GM12874 (cell line): ENCODE measurements around the gene LGALS4.
A peak's percentile ranks its signal among the peaks of the same experiment; 100 is the strongest.

Source experiments
- TF ChIP-seq, protein P1 (sequence below): IDR thresholded peaks from 2 replicates; pipeline ENCODE4 v1.5.1; 2011; ENCODE audit warnings: low read depth, mild to moderate bottlenecking, control low read depth, low read length, moderate library complexity; ENCODE audit not compliant: insufficient read depth

The LGALS4 gene

DNA sequence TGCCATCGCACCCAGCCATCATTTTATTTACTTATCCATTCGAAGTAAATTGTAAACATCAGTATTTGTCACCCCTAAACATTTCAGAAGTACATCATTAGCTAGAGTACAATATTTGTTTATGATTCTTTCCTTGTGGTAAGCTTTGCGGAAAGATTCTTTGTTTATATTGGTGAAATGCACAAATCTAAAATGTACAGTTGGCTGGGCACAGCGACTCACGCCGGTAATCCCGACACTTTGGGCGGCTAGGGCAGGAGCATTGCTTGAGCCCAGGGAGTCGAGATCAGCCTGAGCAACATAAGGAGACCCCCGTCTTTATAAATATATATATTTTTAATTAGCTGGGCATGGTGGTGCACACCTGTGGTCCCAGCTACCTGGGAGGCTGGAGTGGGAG, 13.6 kb downstream of the LGALS4 start:
- TF ChIP-seq, protein P1, sequence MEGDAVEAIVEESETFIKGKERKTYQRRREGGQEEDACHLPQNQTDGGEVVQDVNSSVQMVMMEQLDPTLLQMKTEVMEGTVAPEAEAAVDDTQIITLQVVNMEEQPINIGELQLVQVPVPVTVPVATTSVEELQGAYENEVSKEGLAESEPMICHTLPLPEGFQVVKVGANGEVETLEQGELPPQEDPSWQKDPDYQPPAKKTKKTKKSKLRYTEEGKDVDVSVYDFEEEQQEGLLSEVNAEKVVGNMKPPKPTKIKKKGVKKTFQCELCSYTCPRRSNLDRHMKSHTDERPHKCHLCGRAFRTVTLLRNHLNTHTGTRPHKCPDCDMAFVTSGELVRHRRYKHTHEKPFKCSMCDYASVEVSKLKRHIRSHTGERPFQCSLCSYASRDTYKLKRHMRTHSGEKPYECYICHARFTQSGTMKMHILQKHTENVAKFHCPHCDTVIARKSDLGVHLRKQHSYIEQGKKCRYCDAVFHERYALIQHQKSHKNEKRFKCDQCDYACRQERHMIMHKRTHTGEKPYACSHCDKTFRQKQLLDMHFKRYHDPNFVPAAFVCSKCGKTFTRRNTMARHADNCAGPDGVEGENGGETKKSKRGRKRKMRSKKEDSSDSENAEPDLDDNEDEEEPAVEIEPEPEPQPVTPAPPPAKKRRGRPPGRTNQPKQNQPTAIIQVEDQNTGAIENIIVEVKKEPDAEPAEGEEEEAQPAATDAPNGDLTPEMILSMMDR, result no peak

GRCh38 chr19:38796154-38796553, 16.6 kb downstream of the LGALS4 start:
- TF ChIP-seq, protein P1, result no peak

DNA sequence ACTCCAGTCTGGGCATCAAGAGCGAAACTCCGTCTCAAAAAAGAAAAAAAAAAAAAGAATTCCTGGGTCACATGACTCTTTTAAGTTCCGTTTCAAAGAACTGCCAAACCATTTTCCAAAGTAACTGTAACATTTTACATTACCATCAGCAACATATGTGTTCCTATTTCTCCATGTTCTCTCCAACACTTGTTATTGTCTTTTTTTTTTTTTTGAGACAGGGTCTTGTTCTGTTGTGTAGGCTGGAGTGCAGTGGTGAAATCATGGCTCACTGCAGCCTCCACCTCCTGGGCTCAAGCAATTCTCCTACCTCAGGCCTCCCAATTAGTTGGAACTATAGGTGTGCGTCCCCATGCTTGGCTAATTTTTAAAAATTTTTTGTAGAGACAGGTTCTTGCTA, 17.2 kb downstream of the LGALS4 start:
- TF ChIP-seq, protein P1, result no peak

DNA sequence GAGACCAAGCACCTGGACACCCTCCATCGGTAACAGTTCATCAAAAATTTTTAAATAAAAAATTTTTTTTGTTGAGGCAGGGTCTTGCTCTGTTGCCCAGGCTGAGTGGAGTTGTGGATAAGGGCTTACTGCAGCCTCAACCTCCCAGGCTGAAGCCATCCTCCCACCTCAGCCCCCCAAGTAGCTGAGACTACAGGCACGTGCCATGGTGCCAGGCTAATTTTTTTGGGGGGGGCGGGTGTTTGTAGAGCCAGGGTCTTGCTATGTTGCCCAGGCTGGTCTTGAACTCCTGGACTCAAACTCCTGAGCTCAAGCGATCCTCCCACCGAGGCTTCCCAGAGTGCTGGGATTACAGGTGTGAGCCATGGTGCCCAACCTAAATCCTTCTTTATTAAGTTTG, 19.1 kb downstream of the LGALS4 start:
- TF ChIP-seq, protein P1, result no peak

- TF ChIP-seq, protein P1, result no peak
Observed at GRCh38 chr19:38793177-38793576, 19.6 kb downstream of the LGALS4 start.

DNA sequence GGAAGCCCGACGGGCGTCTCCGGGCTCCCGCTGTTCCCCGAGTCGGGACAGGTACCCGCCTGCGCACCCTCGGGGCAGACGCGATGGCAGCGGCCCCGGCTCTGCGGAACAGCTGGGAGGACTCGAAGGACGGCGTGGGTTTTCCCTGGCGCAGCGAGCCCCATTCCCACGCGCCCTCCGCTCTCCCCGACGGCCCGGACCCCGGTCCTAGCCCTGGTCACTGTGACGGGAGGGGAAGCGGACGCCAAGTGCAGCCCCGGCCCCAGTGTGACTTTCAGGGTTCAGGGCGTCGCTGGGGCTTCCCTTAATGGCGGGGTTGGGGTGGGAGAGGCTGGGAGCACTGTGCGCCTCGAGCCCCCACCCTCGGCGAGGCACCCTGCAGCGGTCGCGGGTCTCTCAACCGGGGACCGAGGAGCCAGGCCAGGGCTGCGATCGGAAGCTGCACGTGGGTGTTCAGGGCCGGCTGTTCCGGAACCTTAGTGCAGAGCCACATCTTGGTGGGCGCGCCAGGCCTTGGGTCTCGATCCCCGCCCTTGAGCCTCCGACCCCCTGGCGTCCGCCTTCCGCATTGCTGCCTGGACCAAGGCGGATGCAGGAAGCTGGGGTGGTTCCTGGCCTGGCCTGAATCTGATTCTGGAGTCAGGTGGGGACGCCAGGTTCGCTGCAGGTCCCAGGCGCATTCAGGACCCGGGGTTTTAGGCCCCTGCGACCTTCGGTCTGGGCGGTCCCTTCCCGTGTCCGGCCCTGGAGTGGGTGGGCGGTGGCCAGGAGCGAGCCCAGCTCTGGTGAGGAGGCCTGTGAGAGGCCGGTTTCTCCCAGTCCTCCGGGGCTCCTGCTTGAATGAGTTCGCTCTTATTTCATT, 20.3 kb downstream of the LGALS4 start:
- TF ChIP-seq, protein P1, result peak; percentile 30; the same call in 1 of the 2 replicates

DNA sequence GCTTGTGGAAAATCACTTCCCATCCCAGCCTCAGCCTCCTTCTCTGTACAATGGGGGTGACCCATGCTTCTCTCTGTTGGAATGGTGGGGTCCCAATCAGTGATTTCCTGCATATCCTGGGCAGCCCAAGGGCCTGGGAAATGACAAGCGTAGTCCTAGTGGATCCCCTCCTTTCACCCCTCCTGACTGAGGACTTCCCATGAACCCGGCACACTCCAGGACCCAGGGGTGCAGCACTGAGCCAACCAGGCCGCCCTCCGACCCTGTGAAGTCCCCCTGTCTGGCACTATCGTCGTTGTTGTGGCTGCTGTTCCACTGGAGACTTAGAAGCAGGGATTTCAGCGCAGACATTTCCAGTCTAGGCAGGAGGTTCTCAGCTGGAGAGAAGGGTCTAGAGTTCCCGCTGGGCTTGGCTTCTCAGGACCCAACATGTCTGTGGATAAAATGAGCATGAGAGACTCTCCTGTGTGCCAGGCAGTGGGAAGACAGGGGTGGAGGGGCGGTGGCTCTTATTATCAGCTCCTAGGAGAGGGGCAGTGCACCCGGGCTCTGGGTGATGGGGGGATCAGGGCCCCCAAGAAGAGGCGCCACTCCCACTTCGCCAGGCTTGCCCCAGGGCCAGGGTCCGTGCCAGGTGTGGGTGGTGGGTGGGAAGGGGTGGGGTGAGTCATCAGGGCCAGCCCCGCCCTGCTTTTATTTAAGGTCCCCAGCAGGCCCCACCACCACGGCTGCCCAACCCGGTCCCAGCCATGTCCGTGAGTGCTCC, 24.1 kb downstream of the LGALS4 start, which contains the start of gene LGALS7B:
LGALS7B (plus strand) TSS at position 723 of the 766 bp plus-strand sequence; CDS start at position 750, 27 bp downstream.
- TF ChIP-seq, protein P1, result no peak
